GM12892 (cell line): ENCODE results near the gene MAP4.

ENCODE experiments used
- POLR2A ChIP-seq: IDR thresholded peaks from 2 replicates; pipeline ENCODE4 v1.6.1; 2011; ENCODE audit warnings: low read depth, low read length, control low read depth
- POLR2AphosphoS5 ChIP-seq: IDR thresholded peaks from 2 replicates; pipeline ENCODE4 v1.6.1; 2011; ENCODE audit warnings: low read depth, low read length, control low read depth
- TAF1 ChIP-seq: IDR thresholded peaks from 2 replicates; pipeline ENCODE4 v1.6.1; 2011; ENCODE audit warnings: low read depth, mild to moderate bottlenecking, control low read depth, low read length, borderline replicate concordance

DNA sequence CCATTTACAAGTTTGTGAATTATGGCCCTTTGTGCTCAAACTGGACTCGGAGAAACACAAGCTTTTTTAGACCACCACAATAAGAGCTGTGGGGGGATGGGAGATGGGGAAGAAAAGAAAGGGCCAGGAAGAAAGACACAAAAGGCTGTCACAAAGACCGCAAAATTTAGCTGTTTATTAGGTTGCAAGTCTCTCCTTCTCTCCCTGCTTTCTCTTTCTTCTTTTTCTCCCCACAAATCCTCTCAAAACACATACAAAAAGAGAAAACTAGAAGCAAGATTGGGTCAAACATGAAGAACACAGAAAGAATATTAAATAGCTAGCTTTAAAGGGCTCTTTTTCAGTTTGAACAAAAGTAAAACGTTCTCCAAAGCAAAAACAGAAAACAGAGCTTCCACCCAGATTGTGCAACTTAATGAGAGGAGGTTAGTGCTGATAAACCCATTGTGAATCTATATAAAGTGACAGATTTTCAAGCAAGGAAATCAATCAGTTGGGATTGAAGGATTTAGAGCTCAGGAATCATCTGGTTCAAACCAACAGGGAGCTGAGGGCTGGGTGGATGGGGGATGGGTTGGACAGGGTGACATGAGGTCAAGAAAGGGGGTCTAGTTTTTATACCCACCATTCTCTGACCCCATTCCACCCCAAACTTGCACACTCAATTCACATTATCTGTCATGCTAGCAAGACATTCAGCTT lies 125.9 kb downstream of the MAP4 start:
- TF ChIP-seq POLR2A (no peak), POLR2AphosphoS5 (no peak), TAF1 (no peak)
